Right hindlimb (tissue), 1 donor: Measurements from ENCODE around the gene MNX1.

Source experiments
- DNase-seq: peaks from one replicate; pipeline ENCODE4 v3.0.0-alpha.2; 2018

Gene MNX1

GRCh38 chr7:157032644-157033482 lies 22.4 kb upstream of the MNX1 start:
- no peak for DNase-seq

GRCh38 chr7:157032128-157032527 lies 21.7 kb upstream of the MNX1 start:
- DNase-seq, result no peak

GRCh38 chr7:157028199-157028903 lies 17.9 kb upstream of the MNX1 start:
- DNase-seq, result no peak

GRCh38 chr7:157027568-157028198 lies 17.2 kb upstream of the MNX1 start:
- no peak for DNase-seq

- no peak for DNase-seq
Measured at GRCh38 chr7:157024716-157025115, 14.3 kb upstream of the MNX1 start.

- no peak for DNase-seq
Measured at GRCh38 chr7:157023589-157023905, 13.1 kb upstream of the MNX1 start.

- no peak for DNase-seq
Measured at GRCh38 chr7:157022681-157023588, 12.5 kb upstream of the MNX1 start.

- no peak for DNase-seq
Measured at GRCh38 chr7:157021871-157022680, 11.6 kb upstream of the MNX1 start.

GRCh38 chr7:157021071-157021870 lies 10.8 kb upstream of the MNX1 start:
- DNase-seq, result no peak

GRCh38 chr7:157020514-157021070 lies 10.1 kb upstream of the MNX1 start:
- no peak for DNase-seq

- DNase-seq, result no peak
Measured at GRCh38 chr7:157019718-157020451, 9.4 kb upstream of the MNX1 start.

GRCh38 chr7:157018997-157019608 lies 8.6 kb upstream of the MNX1 start:
- no peak for DNase-seq

GRCh38 chr7:157018328-157018996 lies 8.0 kb upstream of the MNX1 start:
- no peak for DNase-seq

- DNase-seq, result no peak
Measured at GRCh38 chr7:157017603-157018327, 7.3 kb upstream of the MNX1 start.

- no peak for DNase-seq
Measured at GRCh38 chr7:157017149-157017548, 6.7 kb upstream of the MNX1 start.

- DNase-seq, result no peak
Measured at GRCh38 chr7:157016352-157017041, 6.0 kb upstream of the MNX1 start.

- DNase-seq, result no peak
Measured at GRCh38 chr7:157016024-157016351, 5.5 kb upstream of the MNX1 start.
